Astrocyte (in vitro differentiated cells and primary cell): ENCODE results near the gene NUBP2. TPM values are rescaled to one million over a fixed set of nuclear protein-coding genes. Genes with fewer than 3 reads are reported as not detected.

Source experiments
- DNase-seq: peaks from one replicate; pipeline ENCODE4 v3.0.0-alpha.2; 2010; ENCODE audit warnings: low read depth
- FAIRE-seq: peaks from 2 replicates; lab custom pipeline; 2011; peaks lifted over from hg19 to GRCh38; lab: Jason Lieb, UNC
- H2AFZ ChIP-seq: 2 replicates; pipeline ENCODE4 v1.6.0; 2012; ENCODE audit warnings: low read depth, low read length, inconsistent platforms
- H3K27ac ChIP-seq: 2 replicates; pipeline ENCODE4 v1.5.1; 2011; ENCODE audit warnings: low read depth, low read length, inconsistent platforms
- H3K27me3 ChIP-seq: 2 replicates; pipeline ENCODE4 v1.6.0; 2011; ENCODE audit warnings: low read length, inconsistent platforms; ENCODE audit not compliant: insufficient read depth
- H3K36me3 ChIP-seq: 2 replicates; pipeline ENCODE4 v1.5.1; 2011; ENCODE audit warnings: low read length, inconsistent platforms; ENCODE audit not compliant: insufficient read depth
- H3K4me1 ChIP-seq: 2 replicates; pipeline ENCODE4 v1.5.1; 2011; ENCODE audit warnings: low read length, inconsistent platforms; ENCODE audit not compliant: insufficient read depth
- H3K4me2 ChIP-seq: 2 replicates; pipeline ENCODE4 v1.6.0; 2012; ENCODE audit warnings: low read length, inconsistent platforms
- H3K4me3 ChIP-seq: 2 replicates; pipeline ENCODE4 v1.5.1; 2011; ENCODE audit warnings: low read depth, mild to moderate bottlenecking, low read length, inconsistent platforms; ENCODE audit not compliant: insufficient read depth
- H3K79me2 ChIP-seq: 2 replicates; pipeline ENCODE4 v1.6.0; 2012; ENCODE audit warnings: mild to moderate bottlenecking, low read length, inconsistent platforms; ENCODE audit not compliant: insufficient read depth
- H3K9ac ChIP-seq: 2 replicates; pipeline ENCODE4 v1.6.0; 2012; ENCODE audit warnings: mild to moderate bottlenecking, low read length, inconsistent platforms
- H3K9me3 ChIP-seq: 2 replicates; pipeline ENCODE4 v1.5.1; 2012; ENCODE audit warnings: low read depth, mild to moderate bottlenecking, low read length, inconsistent platforms; ENCODE audit not compliant: insufficient read depth
- H4K20me1 ChIP-seq: 2 replicates; pipeline ENCODE4 v1.6.0; 2012; ENCODE audit warnings: low read length, inconsistent platforms; ENCODE audit not compliant: insufficient read depth
- H3K27ac Mint-ChIP-seq: one replicate; pipeline ENCODE4 v1.8.0; 2021; ENCODE audit warnings: mild to moderate bottlenecking, mixed read lengths; ENCODE audit not compliant: unreplicated experiment
- H3K27me3 Mint-ChIP-seq: one replicate; pipeline ENCODE4 v1.8.0; 2021; ENCODE audit warnings: low read depth, mixed read lengths; ENCODE audit not compliant: unreplicated experiment
- H3K36me3 Mint-ChIP-seq: one replicate; pipeline ENCODE4 v1.8.0; 2021; ENCODE audit warnings: low read depth, mixed read lengths; ENCODE audit not compliant: unreplicated experiment
- H3K4me1 Mint-ChIP-seq: one replicate; pipeline ENCODE4 v1.8.0; 2021; ENCODE audit warnings: low read depth, mixed read lengths; ENCODE audit not compliant: unreplicated experiment
- H3K4me3 Mint-ChIP-seq: one replicate; pipeline ENCODE4 v1.8.0; 2021; ENCODE audit warnings: mild to moderate bottlenecking, moderate library complexity, mixed read lengths; ENCODE audit not compliant: unreplicated experiment
- H3K9me3 Mint-ChIP-seq: one replicate; pipeline ENCODE4 v1.8.0; 2021; ENCODE audit warnings: mild to moderate bottlenecking, mixed read lengths; ENCODE audit not compliant: unreplicated experiment
- CTCF ChIP-seq: IDR thresholded peaks from 2 replicates; pipeline ENCODE4 v1.5.1; 2011; ENCODE audit warnings: low read depth, mild to moderate bottlenecking, inconsistent platforms, low read length, moderate library complexity; ENCODE audit not compliant: insufficient read depth
- EZH2 ChIP-seq: IDR thresholded peaks from 2 replicates; pipeline ENCODE4 v1.6.1; 2012; ENCODE audit warnings: mild to moderate bottlenecking, low read length, inconsistent platforms; ENCODE audit not compliant: insufficient read depth
- total RNA-seq: library from RNA; stranded (reverse); gene quantifications from 2 replicates; pipeline ENCODE4 v1.2.1, GENCODE V29; 2021

The NUBP2 gene
- total RNA-seq, 1 donor from 2014 or later: 41.4 TPM

- H3K27me3 Mint-ChIP-seq: no peaks in the 10 kb centered on the region
- H3K9me3 ChIP-seq: no peaks in the 10 kb centered on the region
Observed at GRCh38 chr16:1819611-1820010, 36.9 kb downstream of the NUBP2 start.

GRCh38 chr16:1820096-1820945 is 37.6 kb downstream of the NUBP2 start:
- Mint-ChIP-seq H3K27ac (no peak overlapping the region), H3K4me3 (no peak overlapping the region), H3K9me3 (no peaks in the 10 kb centered on the region), H3K27me3 (no peaks in the 10 kb centered on the region), H3K36me3 (peaks cover 6% of the 10 kb centered on the region), H3K4me1 (no peaks in the 10 kb centered on the region)
- Histone ChIP-seq H3K27ac (no peak overlapping the region), H2AFZ (no peak overlapping the region), H3K4me1 (no peaks in the 10 kb centered on the region), H3K4me3 (no peak overlapping the region), H4K20me1 (peaks cover 11% of the 10 kb centered on the region), H3K36me3 (no peaks in the 10 kb centered on the region), H3K27me3 (no peaks in the 10 kb centered on the region), H3K9me3 (no peaks in the 10 kb centered on the region), H3K79me2 (peaks cover 3% of the 10 kb centered on the region), H3K4me2 (no peak overlapping the region), H3K9ac (no peak overlapping the region)
- FAIRE-seq (no peak), DNase-seq (no peak)
- TF ChIP-seq CTCF (no peak), EZH2 (no peak)

More at GRCh38 chr16:1819611-1820010, 36.9 kb downstream of the NUBP2 start:
- Histone ChIP-seq H3K4me3 (no peak overlapping the region), H3K27ac (no peak overlapping the region), H4K20me1 (peaks cover 9% of the 10 kb centered on the region), H3K4me1 (no peaks in the 10 kb centered on the region), H3K9ac (no peak overlapping the region), H3K4me2 (no peak overlapping the region), H2AFZ (no peak overlapping the region), H3K79me2 (no peaks in the 10 kb centered on the region), H3K36me3 (no peaks in the 10 kb centered on the region), H3K27me3 (no peaks in the 10 kb centered on the region)
- Mint-ChIP-seq H3K4me1 (no peaks in the 10 kb centered on the region), H3K9me3 (no peaks in the 10 kb centered on the region), H3K4me3 (no peak overlapping the region), H3K36me3 (peaks cover 9% of the 10 kb centered on the region), H3K27ac (no peak overlapping the region)
- no peak for TF ChIP-seq CTCF
- no peak for TF ChIP-seq EZH2
- no peak for FAIRE-seq
- DNase-seq: no peak

GRCh38 chr16:1820946-1821290 is 38.2 kb downstream of the NUBP2 start:
- no peaks in the 10 kb centered on the region for H3K27me3 ChIP-seq
- no peaks in the 10 kb centered on the region for H3K4me1 Mint-ChIP-seq

More at GRCh38 chr16:1820946-1821290, 38.2 kb downstream of the NUBP2 start:
- no peak overlapping the region for H3K27ac Mint-ChIP-seq
- Histone ChIP-seq H4K20me1 (peaks cover 11% of the 10 kb centered on the region), H3K27ac (no peak overlapping the region), H3K9ac (no peak overlapping the region), H3K79me2 (peaks cover 6% of the 10 kb centered on the region), H3K4me2 (no peak overlapping the region), H3K9me3 (no peaks in the 10 kb centered on the region), H3K4me1 (peaks cover 5% of the 10 kb centered on the region), H2AFZ (no peak overlapping the region), H3K4me3 (no peak overlapping the region), H3K36me3 (no peaks in the 10 kb centered on the region)
- no peaks in the 10 kb centered on the region for H3K9me3 Mint-ChIP-seq
- TF ChIP-seq EZH2 (no peak), CTCF (no peak)
- no peaks in the 10 kb centered on the region for H3K27me3 Mint-ChIP-seq
- FAIRE-seq (no peak), DNase-seq (no peak)
- H3K4me3 Mint-ChIP-seq: no peak overlapping the region
- H3K36me3 Mint-ChIP-seq: peaks cover 5% of the 10 kb centered on the region
